Activated CD4-positive, alpha-beta T cell treated with anti-CD3 and anti-CD28 coated beads, Interleukin-10, Interleukin-2, amounts not matched to agents 100 ng/mL and 50 ng/mL, durations not matched to agents 16 hours and 8 hours (primary cell): ENCODE results near the gene NACAD.
"Not testable (repeated sequence)": the region's sequence is repeated elsewhere in the genome, so short reads cannot be mapped to it uniquely, and the experiment has no call there.

Source experiments
- DNase-seq: peaks from one replicate; pipeline ENCODE4 v3.0.0-alpha.2; 2020

The NACAD gene

DNA sequence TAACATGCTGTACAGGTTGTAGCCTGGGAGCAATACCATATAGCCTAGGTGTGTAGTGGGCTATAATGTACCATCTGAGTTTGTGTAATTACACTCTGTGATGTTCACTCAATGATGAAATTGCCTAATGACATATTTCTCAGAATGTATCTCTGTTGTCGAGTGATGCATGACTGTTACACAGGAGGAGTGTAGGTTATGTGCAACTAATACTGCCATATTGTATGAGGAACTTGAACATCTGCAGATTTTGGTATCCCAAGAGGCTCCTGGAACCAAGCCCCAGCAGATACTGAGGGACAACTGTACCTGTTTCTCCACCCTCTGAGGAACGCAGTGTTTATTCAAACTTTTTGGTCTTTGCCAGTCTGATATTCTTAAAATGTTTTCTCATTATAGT, 38.6 kb downstream of the NACAD start:
- DNase-seq: no peak

DNA sequence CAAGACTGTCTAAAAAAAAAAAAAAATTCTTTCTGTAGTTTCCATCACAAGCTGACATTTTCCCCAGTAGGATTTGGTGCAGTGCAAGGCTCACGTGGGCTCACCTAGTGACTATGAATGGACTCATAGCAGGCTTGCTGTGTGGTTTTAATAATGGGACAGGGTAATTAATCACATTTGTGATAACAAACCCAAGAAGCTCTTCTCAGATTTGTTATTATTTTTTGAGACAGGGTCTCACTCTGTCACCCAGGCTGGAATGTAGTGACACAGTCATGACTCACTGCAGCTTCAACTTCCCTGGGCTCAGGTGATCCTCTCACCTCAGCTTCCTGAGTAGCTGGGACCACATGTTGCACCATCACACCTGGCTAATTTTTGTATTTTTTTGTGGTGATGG, 40.0 kb downstream of the NACAD start:
- no peak for DNase-seq

DNA sequence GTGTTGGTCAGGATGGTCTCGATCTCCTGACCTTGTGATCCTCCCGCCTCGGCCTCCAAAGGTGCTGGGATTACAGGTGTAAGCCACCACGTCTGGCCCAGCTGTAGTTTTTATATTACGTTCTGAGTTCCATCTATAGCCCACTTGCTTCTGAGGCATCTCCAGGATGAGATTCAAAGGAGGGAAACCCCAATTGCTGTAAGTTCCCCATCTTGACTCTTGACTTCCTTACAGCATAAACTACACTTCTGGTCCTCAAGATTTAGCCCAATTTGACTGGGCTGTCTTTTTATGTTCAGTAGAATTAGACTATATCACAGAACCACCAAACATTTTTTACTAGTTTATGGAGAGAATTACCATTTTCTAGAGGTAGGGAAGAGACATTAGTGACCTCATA, 44.4 kb downstream of the NACAD start:
- DNase-seq: no peak

DNA sequence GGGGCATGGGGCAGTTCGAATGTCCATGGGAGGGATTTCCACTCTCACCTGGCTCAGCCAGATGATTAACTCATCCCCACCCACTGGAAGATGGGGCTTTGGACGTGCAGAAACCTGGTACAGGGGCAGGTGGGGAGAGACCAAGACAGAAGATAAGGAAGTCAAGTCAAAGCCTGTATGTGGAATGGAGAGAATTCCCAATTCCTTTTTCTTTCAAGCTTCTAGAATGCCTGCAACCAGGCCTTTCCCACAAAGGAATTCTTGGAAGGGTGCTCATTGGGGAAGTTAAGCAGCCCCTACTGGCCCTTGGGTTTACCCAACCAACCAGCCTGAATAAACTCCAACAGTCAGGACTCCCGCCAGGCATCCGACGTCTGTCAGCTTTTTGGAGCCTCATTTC, 49.7 kb downstream of the NACAD start:
- no peak for DNase-seq

DNA sequence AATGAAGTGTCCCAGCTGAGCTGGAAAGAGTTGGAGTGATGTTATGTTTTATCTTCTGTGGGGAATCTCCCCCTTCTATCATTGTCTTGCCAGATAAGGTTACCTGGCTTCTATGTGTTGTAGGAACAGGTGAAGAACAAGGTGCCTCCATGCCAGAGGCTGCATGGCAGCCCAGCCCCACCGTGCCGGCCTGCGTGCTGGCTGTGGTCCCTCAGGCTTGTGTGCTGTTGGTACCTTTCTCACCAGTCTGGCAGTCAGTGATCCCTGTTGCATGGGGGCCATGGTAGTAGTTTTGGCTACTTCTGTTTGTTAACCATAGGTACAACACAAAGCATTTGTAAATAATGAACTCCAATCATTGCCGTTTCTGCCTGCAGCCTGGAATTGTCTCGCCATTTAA, 50.9 kb downstream of the NACAD start:
- DNase-seq: no peak

DNA sequence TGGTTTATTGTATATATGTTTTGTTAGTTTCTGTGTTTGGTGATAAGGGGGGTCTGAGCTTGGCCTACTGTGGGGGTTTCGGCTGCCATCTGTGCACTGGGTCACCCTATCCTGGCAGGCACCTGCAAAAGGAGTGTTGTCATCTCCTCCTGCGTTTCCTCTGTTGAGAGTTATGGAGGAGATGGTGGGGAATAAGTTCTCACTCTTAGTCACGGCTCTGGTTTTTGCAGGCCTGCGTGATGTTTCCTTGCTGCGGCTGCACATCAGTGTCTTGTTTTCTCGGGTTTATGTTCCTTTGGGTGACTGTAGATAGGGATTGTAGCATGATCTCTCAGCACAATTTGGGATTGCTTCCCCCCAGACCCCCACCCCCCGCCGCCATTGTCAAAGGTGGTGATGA, 52.0 kb downstream of the NACAD start:
- DNase-seq: peak; percentile 74

DNA sequence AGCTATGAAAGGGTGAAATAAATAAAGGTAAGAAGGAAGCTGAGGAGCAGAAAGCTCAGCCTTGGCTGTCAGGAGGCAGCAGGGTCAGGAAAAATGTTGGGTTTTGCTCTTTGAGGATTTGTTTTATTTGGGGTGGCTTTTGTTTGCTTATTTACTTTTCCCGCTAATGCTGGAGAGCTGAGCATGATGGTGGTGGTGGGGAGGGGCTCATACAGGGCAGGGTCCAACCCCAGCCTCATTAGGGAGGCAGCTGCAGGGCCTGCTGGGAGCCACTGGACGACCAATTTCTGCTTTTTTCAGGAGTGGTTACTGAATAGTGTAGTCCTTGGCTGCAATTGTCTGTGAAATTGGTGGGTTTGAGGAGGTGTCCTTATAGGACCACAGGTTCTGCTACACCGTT, 52.5 kb downstream of the NACAD start:
- no peak for DNase-seq

DNA sequence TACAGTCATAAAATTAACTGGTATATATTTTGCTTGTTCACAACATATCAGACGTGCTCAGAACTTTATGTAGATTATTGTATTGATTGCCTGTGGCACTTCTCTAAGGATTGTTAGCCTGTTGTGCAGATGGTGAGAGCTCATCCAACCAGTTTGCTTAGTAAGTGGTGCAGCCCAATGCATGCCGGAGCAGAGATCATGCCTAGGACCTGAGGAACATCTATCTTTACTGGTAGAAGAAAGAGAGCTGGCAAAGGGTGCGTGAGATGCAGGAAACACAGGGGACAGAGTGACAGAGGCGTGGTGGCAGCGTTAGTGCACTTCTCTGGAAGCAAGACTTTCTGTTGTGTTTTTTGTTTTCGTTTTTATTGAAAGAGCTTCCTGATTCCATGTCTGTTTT, 52.9 kb downstream of the NACAD start:
- no peak for DNase-seq

DNA sequence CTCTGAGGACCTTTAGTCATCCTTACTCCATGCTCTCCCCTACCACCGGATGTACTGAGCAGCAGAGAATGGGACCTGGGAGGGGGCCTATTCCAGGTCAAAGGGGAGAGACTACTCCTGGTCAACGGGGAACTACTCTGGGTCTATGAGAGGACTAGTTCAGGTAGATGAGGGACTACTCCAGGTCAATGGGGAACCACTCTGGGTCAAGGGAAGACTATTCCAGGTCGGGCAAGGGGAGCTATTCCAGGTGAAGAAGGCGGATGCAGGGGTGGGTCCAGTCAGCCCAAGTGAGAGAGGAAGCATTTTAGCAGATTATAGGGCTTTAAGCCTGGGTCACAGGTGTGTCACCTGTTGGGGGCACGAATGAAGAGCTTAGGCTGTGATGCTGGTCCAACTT, 53.4 kb downstream of the NACAD start:
- DNase-seq: no peak

DNA sequence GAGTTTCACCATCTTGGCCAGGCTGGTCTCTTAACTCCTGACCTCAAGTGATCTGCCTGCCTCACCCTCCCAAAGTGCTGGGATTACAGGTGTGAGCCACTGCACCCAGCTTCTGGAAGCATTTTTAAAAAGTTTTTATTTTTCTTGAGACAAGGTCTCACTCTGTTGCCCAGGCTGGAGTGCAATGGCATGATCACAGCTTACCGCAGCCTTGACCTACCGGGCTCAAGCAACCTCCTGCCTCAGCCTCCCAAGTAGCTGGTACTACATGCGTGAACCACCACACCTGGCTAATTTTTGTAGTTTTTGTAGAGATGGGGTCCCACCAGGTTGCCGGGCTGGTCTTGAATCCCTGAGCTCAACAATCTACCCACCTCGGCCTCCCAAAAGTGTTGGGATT, 54.1 kb downstream of the NACAD start:
- not testable (repeated sequence) for DNase-seq

DNA sequence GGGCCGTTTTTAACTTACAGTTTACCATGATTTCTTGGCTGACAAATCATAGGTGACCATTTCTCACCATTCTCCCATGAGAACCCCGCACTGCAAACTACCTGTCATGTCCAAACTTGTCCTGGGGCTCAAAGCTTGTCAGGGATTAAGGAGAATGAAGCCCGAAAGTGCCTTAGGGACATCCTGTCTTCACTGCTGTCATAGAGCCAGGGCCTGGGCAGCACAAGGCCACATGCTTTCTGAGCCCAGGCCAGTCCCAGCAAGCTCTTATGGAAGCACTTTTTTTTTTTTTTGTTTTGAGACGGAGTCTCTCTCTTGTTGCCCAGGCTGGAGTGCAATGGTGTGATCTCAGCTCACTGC, 54.9 kb downstream of the NACAD start:
- DNase-seq: no peak

DNA sequence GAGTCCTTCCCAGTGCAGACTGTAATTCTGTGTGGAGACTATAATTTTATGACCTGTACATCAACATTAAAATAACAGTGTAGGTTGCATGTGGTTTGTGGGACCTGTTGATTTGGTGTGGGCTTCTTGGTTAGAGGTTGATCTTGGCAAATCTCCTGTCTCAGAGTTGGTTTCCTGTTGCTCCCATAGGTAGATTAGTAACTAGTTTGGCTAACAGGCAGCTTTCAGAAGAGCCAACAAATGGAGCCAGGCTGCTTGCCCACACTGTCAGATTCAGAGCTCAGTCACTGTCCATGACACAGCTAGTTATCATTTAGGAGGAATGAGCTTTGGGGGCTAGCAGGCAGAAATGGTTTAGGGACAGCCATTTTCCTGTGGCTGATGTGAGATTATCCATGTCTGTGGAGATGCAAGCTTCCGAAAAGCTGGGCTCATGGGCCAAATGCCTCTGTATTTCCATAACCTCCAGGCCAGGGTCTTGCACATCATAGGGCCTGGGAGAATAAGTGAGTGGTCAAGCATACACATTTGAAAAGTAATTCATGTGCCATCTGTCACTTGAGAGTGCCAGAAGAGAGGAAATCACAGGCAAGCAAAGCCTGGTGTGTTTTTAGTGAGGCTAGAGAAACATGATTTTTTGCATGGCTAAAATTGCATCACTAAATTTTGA, 55.4 kb downstream of the NACAD start:
- peak; percentile 45 for DNase-seq

DNA sequence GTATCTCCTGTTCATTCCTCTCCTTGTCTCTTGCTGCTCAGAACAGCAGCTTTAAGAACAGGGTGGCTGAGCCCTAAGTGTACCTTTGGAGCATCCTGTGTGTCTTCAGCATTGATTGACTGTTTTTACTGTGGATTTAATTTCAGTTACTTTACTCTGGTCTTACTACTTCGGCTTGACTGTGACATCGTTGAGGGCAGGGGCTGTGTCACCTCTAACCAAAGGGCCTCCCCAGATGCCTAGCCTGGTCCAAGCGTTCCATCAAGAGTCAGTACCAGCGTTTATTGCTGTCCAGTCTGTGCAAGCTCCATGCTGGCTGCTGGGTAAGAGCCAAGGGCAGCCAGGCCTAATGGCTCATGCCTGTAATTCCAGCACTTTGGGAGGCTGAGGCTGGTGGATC, 56.3 kb downstream of the NACAD start:
- DNase-seq: no peak

DNA sequence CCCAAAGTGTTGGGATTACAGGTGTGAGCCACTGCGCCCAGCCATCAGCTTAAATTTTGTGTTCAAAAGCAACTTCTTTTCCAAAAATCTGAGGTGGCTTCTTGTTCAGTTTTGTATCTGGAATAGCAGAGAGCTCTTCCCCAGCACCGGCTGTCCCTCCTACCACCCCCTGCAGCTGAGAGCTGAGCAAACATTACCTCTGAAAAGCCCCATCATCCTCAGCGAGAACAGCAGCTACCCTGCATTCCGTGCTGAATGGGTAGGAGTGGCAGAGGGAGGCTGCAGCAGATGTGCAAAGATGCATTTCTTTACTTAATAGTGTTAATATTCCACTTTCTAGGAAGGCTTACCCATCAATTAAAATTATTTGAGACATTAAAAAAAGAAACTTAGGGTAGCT, 56.9 kb downstream of the NACAD start:
- DNase-seq: no peak
